ENCODE results near the gene PTTG1IP2. TPM values are rescaled to one million over a fixed set of nuclear protein-coding genes. Genes with fewer than 3 reads are reported as not detected.
A peak's percentile ranks its signal among the peaks of the same experiment; 100 is the strongest.
"Not testable (repeated sequence)": the region's sequence is repeated elsewhere in the genome, so short reads cannot be mapped to it uniquely, and the experiment has no call there.

PTTG1IP2 gene
- total and polyA plus RNA-seq, 4 donors = 2.0 TPM; not detected in 3

- TF ChIP-seq ATF3 (IDR thresholded peaks at IDR 0.05) (no peak), HNF4A (conservative IDR thresholded peaks at IDR 0.05) (no peak)
These were observed 11.3 kb upstream of the PTTG1IP2 start (continued) for GRCh38 chr7:90458104-90458503.

DNA sequence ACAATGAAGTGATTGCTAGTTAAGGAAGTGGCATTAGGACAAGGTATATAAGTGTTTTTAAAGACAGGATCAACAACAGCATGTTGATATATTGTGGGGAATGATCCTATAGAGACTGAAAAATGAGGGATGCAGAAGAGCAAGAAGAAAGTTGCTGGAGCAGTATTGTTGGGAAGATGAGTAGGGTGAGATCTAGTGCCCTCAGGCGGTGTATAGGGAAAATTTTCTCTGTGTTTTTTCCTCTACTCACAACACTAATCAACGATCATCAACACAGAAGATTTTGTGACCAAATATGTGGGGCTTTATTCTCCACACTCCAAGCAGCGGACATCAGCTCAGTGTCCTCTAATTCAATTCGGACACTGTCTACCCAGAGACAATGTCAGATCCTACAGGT lies 9.6 kb upstream of the PTTG1IP2 start:
- H3K4me1 ChIP-seq (ENCODE audit: control insufficient read depth in 4 of 4, insufficient read depth in 4 of 4, low read length in 3 of 4) = peaks cover 4 to 34% (median 16%) of the 10 kb centered on the region in 4 donors
- TF ChIP-seq, protein P1, sequence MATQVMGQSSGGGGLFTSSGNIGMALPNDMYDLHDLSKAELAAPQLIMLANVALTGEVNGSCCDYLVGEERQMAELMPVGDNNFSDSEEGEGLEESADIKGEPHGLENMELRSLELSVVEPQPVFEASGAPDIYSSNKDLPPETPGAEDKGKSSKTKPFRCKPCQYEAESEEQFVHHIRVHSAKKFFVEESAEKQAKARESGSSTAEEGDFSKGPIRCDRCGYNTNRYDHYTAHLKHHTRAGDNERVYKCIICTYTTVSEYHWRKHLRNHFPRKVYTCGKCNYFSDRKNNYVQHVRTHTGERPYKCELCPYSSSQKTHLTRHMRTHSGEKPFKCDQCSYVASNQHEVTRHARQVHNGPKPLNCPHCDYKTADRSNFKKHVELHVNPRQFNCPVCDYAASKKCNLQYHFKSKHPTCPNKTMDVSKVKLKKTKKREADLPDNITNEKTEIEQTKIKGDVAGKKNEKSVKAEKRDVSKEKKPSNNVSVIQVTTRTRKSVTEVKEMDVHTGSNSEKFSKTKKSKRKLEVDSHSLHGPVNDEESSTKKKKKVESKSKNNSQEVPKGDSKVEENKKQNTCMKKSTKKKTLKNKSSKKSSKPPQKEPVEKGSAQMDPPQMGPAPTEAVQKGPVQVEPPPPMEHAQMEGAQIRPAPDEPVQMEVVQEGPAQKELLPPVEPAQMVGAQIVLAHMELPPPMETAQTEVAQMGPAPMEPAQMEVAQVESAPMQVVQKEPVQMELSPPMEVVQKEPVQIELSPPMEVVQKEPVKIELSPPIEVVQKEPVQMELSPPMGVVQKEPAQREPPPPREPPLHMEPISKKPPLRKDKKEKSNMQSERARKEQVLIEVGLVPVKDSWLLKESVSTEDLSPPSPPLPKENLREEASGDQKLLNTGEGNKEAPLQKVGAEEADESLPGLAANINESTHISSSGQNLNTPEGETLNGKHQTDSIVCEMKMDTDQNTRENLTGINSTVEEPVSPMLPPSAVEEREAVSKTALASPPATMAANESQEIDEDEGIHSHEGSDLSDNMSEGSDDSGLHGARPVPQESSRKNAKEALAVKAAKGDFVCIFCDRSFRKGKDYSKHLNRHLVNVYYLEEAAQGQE (IDR thresholded peaks at IDR 0.05) = no peak
- TF ChIP-seq TAF1 (conservative IDR thresholded peaks at IDR 0.05) (no peak), RAD21 (IDR thresholded peaks at IDR 0.05) (peak in 1 of 2 donors; percentile 40)
- peaks cover 0 to 4% (median 0%) of the 10 kb centered on the region in 4 donors for H3K9me3 ChIP-seq (ENCODE audit: control insufficient read depth in 4 of 4, low read length in 3 of 4)
- no peaks in the 10 kb centered on the region for H3K27me3 ChIP-seq (ENCODE audit: control insufficient read depth in 4 of 4, insufficient read depth in 4 of 4, low read length in 3 of 4)
- 82% methylated on average over 4 of the region's 4 CpGs for WGBS
- no peak overlapping the region for H3K9ac ChIP-seq (ENCODE audit: low read depth in 1 of 2, low read length in 2 of 2)
- no peak for DNase-seq (ENCODE audit: low spot score)
- no peak overlapping the region for H3K27ac ChIP-seq (ENCODE audit: low read depth in 1 of 2, low read length in 2 of 2)
- H3K4me3 ChIP-seq (ENCODE audit: low read depth in 1 of 3, low read length in 3 of 3) = no peak overlapping the region
- H3K36me3 ChIP-seq (ENCODE audit: control insufficient read depth in 4 of 4, insufficient read depth in 3 of 4, low read depth in 1 of 4, low read length in 3 of 4) = no peaks in the 10 kb centered on the region

GRCh38 chr7:90461219-90461618 lies 8.2 kb upstream of the PTTG1IP2 start:
- Histone ChIP-seq H3K4me1 (ENCODE audit: control insufficient read depth in 4 of 4, insufficient read depth in 4 of 4, low read length in 3 of 4) (peaks cover 4 to 32% (median 15%) of the 10 kb centered on the region in 4 donors), H3K9me3 (ENCODE audit: control insufficient read depth in 4 of 4, low read length in 3 of 4) (peaks cover 0 to 4% (median 0%) of the 10 kb centered on the region in 4 donors), H3K27me3 (ENCODE audit: control insufficient read depth in 4 of 4, insufficient read depth in 4 of 4, low read length in 3 of 4) (no peaks in the 10 kb centered on the region), H3K4me3 (ENCODE audit: low read depth in 1 of 3, low read length in 3 of 3) (no peak overlapping the region), H3K9ac (ENCODE audit: low read depth in 1 of 2, low read length in 2 of 2) (no peak overlapping the region), H3K36me3 (ENCODE audit: control insufficient read depth in 4 of 4, insufficient read depth in 3 of 4, low read depth in 1 of 4, low read length in 3 of 4) (no peaks in the 10 kb centered on the region), H3K27ac (ENCODE audit: low read depth in 1 of 2, low read length in 2 of 2) (peak overlapping the region in 1 of 2 donors; percentile 1)
- TF ChIP-seq SP1 (IDR thresholded peaks at IDR 0.05) (no peak), YY1 (IDR thresholded peaks at IDR 0.05) (no peak), HNF4A (conservative IDR thresholded peaks at IDR 0.05) (peak in 1 of 2 donors; percentile 24), RAD21 (IDR thresholded peaks at IDR 0.05) (no peak), FOXA2 (IDR thresholded peaks at IDR 0.05) (no peak)
- no peak for DNase-seq (ENCODE audit: low spot score)

- DNase-seq (ENCODE audit: low spot score); H3K9me3 ChIP-seq (ENCODE audit: control insufficient read depth in 4 of 4, low read length in 3 of 4); H3K27me3 ChIP-seq (ENCODE audit: control insufficient read depth in 4 of 4, insufficient read depth in 4 of 4, low read length in 3 of 4); H3K36me3 ChIP-seq (ENCODE audit: control insufficient read depth in 4 of 4, insufficient read depth in 3 of 4, low read depth in 1 of 4, low read length in 3 of 4): not testable (repeated sequence)
- Histone ChIP-seq H3K9ac (ENCODE audit: low read depth in 1 of 2, low read length in 2 of 2) (peak overlapping the region; percentile 81 to 86), H3K4me1 (ENCODE audit: control insufficient read depth in 4 of 4, insufficient read depth in 4 of 4, low read length in 3 of 4) (peaks cover 4 to 32% (median 15%) of the 10 kb centered on the region in 4 donors), H3K4me3 (ENCODE audit: low read depth in 1 of 3, low read length in 3 of 3) (peak overlapping the region; percentile 53 to 69 (median 55)), H3K27ac (ENCODE audit: low read depth in 1 of 2, low read length in 2 of 2) (peak overlapping the region; percentile 76 to 84)
- WGBS = 4% methylated on average over 4 of the region's 4 CpGs
- TF ChIP-seq YY1 (IDR thresholded peaks at IDR 0.05) = peak; percentile 48
- TF ChIP-seq HNF4A (conservative IDR thresholded peaks at IDR 0.05) = peak; percentile 70 to 78
- peak; percentile 72 for TF ChIP-seq SP1 (IDR thresholded peaks at IDR 0.05)
- peak; percentile 7 to 11 for TF ChIP-seq RXRA (IDR thresholded peaks at IDR 0.05)
These were observed 6.2 kb upstream of the PTTG1IP2 start for GRCh38 chr7:90463151-90463628.
